Fibroblast of lung (primary cell): ENCODE data around the gene ZNF664.

Source experiments
- CTCF ChIP-seq, 2 donors: IDR thresholded peaks in 1 of 2; conservative IDR thresholded peaks in 1 of 2; 1 replicate in 1 of 2; 2 replicates in 1 of 2; pipeline ENCODE4 v1.5.1; 2011 to 2012; ENCODE audit warnings: low read length in 2 of 2, control low read depth in 1 of 2, inconsistent platforms in 1 of 2, low read depth in 1 of 2, mild to moderate bottlenecking in 1 of 2
- EZH2 ChIP-seq: IDR thresholded peaks from 2 replicates; pipeline ENCODE4 v1.5.1; 2012; ENCODE audit warnings: low read length, control low read depth, mild to moderate bottlenecking; ENCODE audit errors: missing control alignments

GRCh38 chr12:124040291-124040690, 67.3 kb downstream of the ZNF664 start:
- TF ChIP-seq CTCF (conservative IDR thresholded peaks at IDR 0.05 in 1 of 2, IDR thresholded peaks at IDR 0.05 in 1 of 2; ENCODE audit: low read depth in 1 of 2, low read length in 2 of 2) = no peak
- no peak for TF ChIP-seq EZH2
